GM21526 (cell line): ENCODE data around the gene SON.
A peak's percentile ranks its signal among the peaks of the same experiment; 100 is the strongest.

Source experiments
- ATAC-seq: cut with Tn5 transposase; IDR thresholded peaks from one replicate; pipeline ENCODE4 v1.9.1; 2021; ENCODE audit warnings: moderate library complexity; ENCODE audit not compliant: unreplicated experiment, low FRiP score

SON gene

GRCh38 chr21:33541756-33542639 lies 840 bp upstream of the SON start, which contains the start of gene GART:
Gene GART, minus strand, starts transcription at chr21:33542117. Its CDS starts 2,802 bp downstream, at chr21:33539315.
- ATAC-seq = peak; percentile 49

- no peak for ATAC-seq
Measured at GRCh38 chr21:33543505-33544129, 779 bp downstream of the SON start.

GRCh38 chr21:33544451-33545195 lies 1.8 kb downstream of the SON start:
- ATAC-seq = no peak

- ATAC-seq = no peak
Measured at GRCh38 chr21:33546086-33546485, 3.2 kb downstream of the SON start.

- no peak for ATAC-seq
Measured at GRCh38 chr21:33549848-33550771, 7.3 kb downstream of the SON start.

- ATAC-seq = no peak
Measured at GRCh38 chr21:33550772-33551660, 8.2 kb downstream of the SON start.

- no peak for ATAC-seq
Measured at GRCh38 chr21:33551664-33552063, 8.8 kb downstream of the SON start.

- no peak for ATAC-seq
Measured at GRCh38 chr21:33552093-33552998, 9.5 kb downstream of the SON start.

GRCh38 chr21:33552999-33553598 lies 10.3 kb downstream of the SON start:
- no peak for ATAC-seq

- ATAC-seq = no peak
Measured at GRCh38 chr21:33554236-33554981, 11.6 kb downstream of the SON start.

GRCh38 chr21:33554982-33555344 lies 12.1 kb downstream of the SON start:
- no peak for ATAC-seq

GRCh38 chr21:33557447-33557846 lies 14.6 kb downstream of the SON start:
- ATAC-seq = no peak

GRCh38 chr21:33558777-33559421 lies 16.1 kb downstream of the SON start:
- ATAC-seq = no peak

GRCh38 chr21:33559813-33560212 lies 17.0 kb downstream of the SON start:
- no peak for ATAC-seq

GRCh38 chr21:33560965-33561364 lies 18.1 kb downstream of the SON start:
- ATAC-seq = no peak

GRCh38 chr21:33561373-33561772 lies 18.5 kb downstream of the SON start:
- no peak for ATAC-seq

GRCh38 chr21:33562389-33562788 lies 19.6 kb downstream of the SON start:
- ATAC-seq = no peak
